Measurements from ENCODE around the gene ICOS. TPM values are rescaled to one million over a fixed set of nuclear protein-coding genes. Genes with fewer than 3 reads are reported as not detected.

Gene ICOS
- total and polyA plus RNA-seq, 5 donors from 2014 or later: 33.0 to 195 (median 40.0) TPM

GRCh38 chr2:203908066-203908796, 28.3 kb upstream of the ICOS start:
- H3K4me3 Mint-ChIP-seq: peak overlapping the region in 1 of 4 donors; percentile 39
- Histone ChIP-seq H3K4me1 (ENCODE audit: control insufficient read depth, insufficient read depth, low read length, poor library complexity, severe bottlenecking) (peaks cover 12% of the 10 kb centered on the region), H3K36me3 (ENCODE audit: control insufficient read depth, insufficient read depth, low read length) (no peaks in the 10 kb centered on the region), H3K9me3 (ENCODE audit: control insufficient read depth in 2 of 2, low read length in 2 of 2) (peaks cover 0 to under 1% of the 10 kb centered on the region in 2 experiments), H3K27me3 (ENCODE audit: control insufficient read depth, insufficient read depth, low read length) (no peaks in the 10 kb centered on the region), H3K27ac (ENCODE audit: insufficient read depth, low read length, poor library complexity, severe bottlenecking) (peak overlapping the region; percentile 25), H3K4me3 (ENCODE audit: low read depth, low read length) (no peak overlapping the region)
- peaks cover 10 to 24% (median 20%) of the 10 kb centered on the region in 4 donors for H3K4me1 Mint-ChIP-seq
- DNase-seq (no peak), ATAC-seq (ENCODE audit: low read depth in 2 of 2) (no peak)
- no peaks in the 10 kb centered on the region for H3K27me3 Mint-ChIP-seq
- no peaks in the 10 kb centered on the region for H3K36me3 Mint-ChIP-seq
- peak overlapping the region; percentile 15 to 72 (median 55) for H3K27ac Mint-ChIP-seq
- peaks cover 0 to 4% (median under 1%) of the 10 kb centered on the region in 7 donors for H3K9me3 Mint-ChIP-seq

GRCh38 chr2:203908797-203909185, 27.8 kb upstream of the ICOS start:
- Mint-ChIP-seq H3K36me3 (no peaks in the 10 kb centered on the region), H3K9me3 (peaks cover 0 to 4% (median 0%) of the 10 kb centered on the region in 7 donors), H3K4me1 (peaks cover 10 to 26% (median 20%) of the 10 kb centered on the region in 4 donors), H3K27me3 (no peaks in the 10 kb centered on the region), H3K4me3 (peak overlapping the region in 1 of 4 donors; percentile 84), H3K27ac (peak overlapping the region; percentile 15 to 72 (median 55))
- DNase-seq: no peak
- Histone ChIP-seq H3K27ac (ENCODE audit: insufficient read depth, low read length, poor library complexity, severe bottlenecking) (peak overlapping the region; percentile 25), H3K36me3 (ENCODE audit: control insufficient read depth, insufficient read depth, low read length) (no peaks in the 10 kb centered on the region), H3K27me3 (ENCODE audit: control insufficient read depth, insufficient read depth, low read length) (no peaks in the 10 kb centered on the region), H3K4me3 (ENCODE audit: low read depth, low read length) (peak overlapping the region; percentile 91), H3K9me3 (ENCODE audit: control insufficient read depth in 2 of 2, low read length in 2 of 2) (no peaks in the 10 kb centered on the region), H3K4me1 (ENCODE audit: control insufficient read depth, insufficient read depth, low read length, poor library complexity, severe bottlenecking) (peaks cover 12% of the 10 kb centered on the region)
- ATAC-seq (ENCODE audit: low read depth in 2 of 2): no peak

GRCh38 chr2:203909261-203909967, 27.1 kb upstream of the ICOS start:
- Mint-ChIP-seq H3K27ac (peak overlapping the region; percentile 44 to 72 (median 55)), H3K4me3 (peak overlapping the region; percentile 69 to 94 (median 78)), H3K4me1 (peaks cover 12 to 32% (median 23%) of the 10 kb centered on the region in 4 donors), H3K36me3 (no peaks in the 10 kb centered on the region), H3K27me3 (no peaks in the 10 kb centered on the region), H3K9me3 (peaks cover 0 to 2% (median 0%) of the 10 kb centered on the region in 7 donors)
- H3K4me1 ChIP-seq (ENCODE audit: control insufficient read depth, insufficient read depth, low read length, poor library complexity, severe bottlenecking): peaks cover 12% of the 10 kb centered on the region
- H3K36me3 ChIP-seq (ENCODE audit: control insufficient read depth, insufficient read depth, low read length): no peaks in the 10 kb centered on the region
- DNase-seq (peak in 2 of 3 donors; percentile 64 to 71), ATAC-seq (ENCODE audit: low read depth in 2 of 2) (peak; percentile 80 to 81)
- no peaks in the 10 kb centered on the region for H3K27me3 ChIP-seq (ENCODE audit: control insufficient read depth, insufficient read depth, low read length)
- H3K27ac ChIP-seq (ENCODE audit: insufficient read depth, low read length, poor library complexity, severe bottlenecking): no peak overlapping the region
- H3K4me3 ChIP-seq (ENCODE audit: low read depth, low read length): peak overlapping the region; percentile 91
- H3K9me3 ChIP-seq (ENCODE audit: control insufficient read depth in 2 of 2, low read length in 2 of 2): no peaks in the 10 kb centered on the region

GRCh38 chr2:203909974-203910373, 26.6 kb upstream of the ICOS start:
- H3K27ac ChIP-seq (ENCODE audit: insufficient read depth, low read length, poor library complexity, severe bottlenecking): no peak overlapping the region
- H3K4me1 Mint-ChIP-seq: peaks cover 15 to 38% (median 29%) of the 10 kb centered on the region in 4 donors
- peak overlapping the region in 2 of 3 donors; percentile 27 to 55 for H3K27ac Mint-ChIP-seq
- H3K9me3 Mint-ChIP-seq: peaks cover 0 to 1% (median 0%) of the 10 kb centered on the region in 7 donors
- no peaks in the 10 kb centered on the region for H3K27me3 Mint-ChIP-seq
- DNase-seq (no peak), ATAC-seq (ENCODE audit: low read depth in 2 of 2) (no peak)
- peaks cover 12% of the 10 kb centered on the region for H3K4me1 ChIP-seq (ENCODE audit: control insufficient read depth, insufficient read depth, low read length, poor library complexity, severe bottlenecking)
- H3K4me3 ChIP-seq (ENCODE audit: low read depth, low read length): peak overlapping the region; percentile 91
- H3K27me3 ChIP-seq (ENCODE audit: control insufficient read depth, insufficient read depth, low read length): no peaks in the 10 kb centered on the region
- H3K4me3 Mint-ChIP-seq: peak overlapping the region; percentile 69 to 94 (median 78)
- no peaks in the 10 kb centered on the region for H3K36me3 Mint-ChIP-seq
- no peaks in the 10 kb centered on the region for H3K9me3 ChIP-seq (ENCODE audit: control insufficient read depth in 2 of 2, low read length in 2 of 2)
- H3K36me3 ChIP-seq (ENCODE audit: control insufficient read depth, insufficient read depth, low read length): no peaks in the 10 kb centered on the region

- ATAC-seq (ENCODE audit: low read depth in 2 of 2) (no peak), DNase-seq (no peak)
- no peak overlapping the region for H3K4me3 Mint-ChIP-seq
- H3K27ac Mint-ChIP-seq: peak overlapping the region in 1 of 3 donors; percentile 36
- Histone ChIP-seq H3K36me3 (ENCODE audit: control insufficient read depth, insufficient read depth, low read length) (no peaks in the 10 kb centered on the region), H3K4me1 (ENCODE audit: control insufficient read depth, insufficient read depth, low read length, poor library complexity, severe bottlenecking) (peaks cover 11% of the 10 kb centered on the region), H3K27me3 (ENCODE audit: control insufficient read depth, insufficient read depth, low read length) (no peaks in the 10 kb centered on the region), H3K27ac (ENCODE audit: insufficient read depth, low read length, poor library complexity, severe bottlenecking) (no peak overlapping the region), H3K4me3 (ENCODE audit: low read depth, low read length) (no peak overlapping the region), H3K9me3 (ENCODE audit: control insufficient read depth in 2 of 2, low read length in 2 of 2) (no peaks in the 10 kb centered on the region)
- peaks cover 16 to 35% (median 32%) of the 10 kb centered on the region in 4 donors for H3K4me1 Mint-ChIP-seq
- no peaks in the 10 kb centered on the region for H3K27me3 Mint-ChIP-seq
- no peaks in the 10 kb centered on the region for H3K9me3 Mint-ChIP-seq
- no peaks in the 10 kb centered on the region for H3K36me3 Mint-ChIP-seq
These were observed 22.6 kb upstream of the ICOS start for GRCh38 chr2:203913947-203914346.

- H3K9me3 ChIP-seq (ENCODE audit: control insufficient read depth in 2 of 2, low read length in 2 of 2): no peaks in the 10 kb centered on the region
- Mint-ChIP-seq H3K4me1 (peaks cover 10 to 28% (median 25%) of the 10 kb centered on the region in 4 donors), H3K4me3 (peak overlapping the region in 3 of 4 donors; percentile 28 to 44 (median 33)), H3K27me3 (no peaks in the 10 kb centered on the region), H3K9me3 (no peaks in the 10 kb centered on the region), H3K27ac (peak overlapping the region in 1 of 3 donors; percentile 32), H3K36me3 (no peaks in the 10 kb centered on the region)
- H3K36me3 ChIP-seq (ENCODE audit: control insufficient read depth, insufficient read depth, low read length): no peaks in the 10 kb centered on the region
- DNase-seq: no peak
- H3K4me1 ChIP-seq (ENCODE audit: control insufficient read depth, insufficient read depth, low read length, poor library complexity, severe bottlenecking): peaks cover 5% of the 10 kb centered on the region
- no peak overlapping the region for H3K27ac ChIP-seq (ENCODE audit: insufficient read depth, low read length, poor library complexity, severe bottlenecking)
- no peaks in the 10 kb centered on the region for H3K27me3 ChIP-seq (ENCODE audit: control insufficient read depth, insufficient read depth, low read length)
- peak overlapping the region; percentile 33 for H3K4me3 ChIP-seq (ENCODE audit: low read depth, low read length)
- no peak for ATAC-seq (ENCODE audit: low read depth in 2 of 2)
These were observed 21.9 kb upstream of the ICOS start for GRCh38 chr2:203914546-203915182.

- Mint-ChIP-seq H3K4me1 (peaks cover 7 to 23% (median 19%) of the 10 kb centered on the region in 4 donors), H3K27me3 (no peaks in the 10 kb centered on the region), H3K36me3 (no peaks in the 10 kb centered on the region), H3K27ac (no peak overlapping the region), H3K9me3 (no peaks in the 10 kb centered on the region), H3K4me3 (peak overlapping the region in 1 of 4 donors; percentile 16)
- no peaks in the 10 kb centered on the region for H3K4me1 ChIP-seq (ENCODE audit: control insufficient read depth, insufficient read depth, low read length, poor library complexity, severe bottlenecking)
- H3K9me3 ChIP-seq (ENCODE audit: control insufficient read depth in 2 of 2, low read length in 2 of 2): no peaks in the 10 kb centered on the region
- H3K27me3 ChIP-seq (ENCODE audit: control insufficient read depth, insufficient read depth, low read length): no peaks in the 10 kb centered on the region
- H3K4me3 ChIP-seq (ENCODE audit: low read depth, low read length): peak overlapping the region; percentile 2
- no peak overlapping the region for H3K27ac ChIP-seq (ENCODE audit: insufficient read depth, low read length, poor library complexity, severe bottlenecking)
- no peaks in the 10 kb centered on the region for H3K36me3 ChIP-seq (ENCODE audit: control insufficient read depth, insufficient read depth, low read length)
- DNase-seq: no peak
- ATAC-seq (ENCODE audit: low read depth in 2 of 2): no peak
These were observed 21.3 kb upstream of the ICOS start for GRCh38 chr2:203915256-203915655.
